CD4-positive, alpha-beta T cell treated with Interleukin-1 beta for 1 hour (primary cell): ENCODE measurements around the gene ZBTB7C.

ENCODE experiments used
- DNase-seq, 2 donors: peaks; one replicate each; pipeline ENCODE4 v3.0.0-alpha.2; 2020 to 2022

ZBTB7C gene

DNA sequence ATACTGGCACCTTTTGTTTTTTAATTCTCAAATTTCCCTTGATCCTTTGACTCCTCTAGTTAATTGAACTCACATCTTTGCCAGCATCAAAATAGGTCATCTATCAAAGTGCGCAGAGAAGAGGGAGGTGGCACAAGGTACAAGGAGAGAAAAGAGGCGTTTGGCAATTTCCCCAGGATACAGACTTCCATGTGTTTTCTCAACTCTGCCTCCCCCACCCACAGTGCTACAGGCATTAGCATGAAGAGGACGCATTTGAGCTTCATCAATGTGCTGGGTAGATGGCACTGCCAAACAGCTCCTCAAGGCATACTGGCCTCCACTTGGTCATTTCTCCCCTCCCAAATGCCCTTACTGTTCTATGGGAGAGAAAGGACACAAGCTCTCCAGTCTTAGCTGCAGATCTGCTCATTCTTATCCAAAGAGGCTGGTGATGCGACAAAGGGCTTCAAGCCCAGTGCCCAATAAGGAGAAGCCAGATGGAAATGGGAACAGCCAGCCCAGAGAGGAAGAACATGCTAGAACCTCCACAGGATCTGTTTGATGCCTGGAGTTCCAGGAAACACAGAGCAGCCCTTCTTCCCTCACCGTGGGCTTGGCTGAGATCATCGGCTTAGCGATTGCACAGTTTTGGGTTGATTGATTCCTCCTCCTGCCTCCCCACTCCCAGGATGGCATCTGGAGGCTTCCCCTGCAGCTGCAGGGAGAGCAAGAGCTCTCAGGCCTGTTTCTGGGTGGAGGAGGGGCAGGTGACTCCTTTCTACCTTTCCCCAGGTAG is 334.1 kb downstream of the ZBTB7C start:
- no peak for DNase-seq

DNA sequence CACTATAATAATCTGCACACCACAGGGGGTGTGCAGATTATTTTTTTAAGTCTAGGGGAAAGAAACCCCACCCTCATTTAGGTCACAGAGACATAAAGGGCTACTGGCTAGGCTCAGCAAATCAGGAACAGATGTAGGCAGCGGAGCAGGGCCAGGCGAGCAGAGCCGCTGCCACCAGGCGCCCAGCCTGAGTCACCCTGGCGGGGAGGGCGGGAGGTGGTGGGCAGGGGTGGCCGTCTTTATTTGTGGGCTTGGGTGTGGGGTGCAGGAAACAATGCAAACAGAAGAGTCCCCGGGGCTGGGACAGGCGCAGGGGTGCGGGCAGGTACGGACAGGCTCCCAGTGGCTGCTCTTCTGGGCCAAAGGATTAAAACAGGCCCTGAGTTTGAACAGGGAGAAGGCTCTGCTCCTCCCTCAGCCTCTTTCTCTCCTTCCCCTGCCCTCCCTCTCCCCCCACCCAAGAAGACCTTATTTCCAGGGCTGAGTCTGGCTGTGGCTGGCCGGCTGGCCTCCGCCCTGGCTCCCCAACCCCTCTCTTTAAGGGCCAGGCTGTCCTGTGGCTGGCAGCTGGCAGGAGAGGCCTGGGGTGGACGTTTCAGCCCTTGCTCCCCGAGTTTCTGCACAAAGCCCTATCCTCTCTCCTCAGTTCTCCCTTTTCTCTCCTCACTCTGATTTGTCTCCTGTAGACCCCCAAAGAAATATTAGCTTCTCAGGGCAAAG is 335.8 kb downstream of the ZBTB7C start:
- no peak for DNase-seq

DNA sequence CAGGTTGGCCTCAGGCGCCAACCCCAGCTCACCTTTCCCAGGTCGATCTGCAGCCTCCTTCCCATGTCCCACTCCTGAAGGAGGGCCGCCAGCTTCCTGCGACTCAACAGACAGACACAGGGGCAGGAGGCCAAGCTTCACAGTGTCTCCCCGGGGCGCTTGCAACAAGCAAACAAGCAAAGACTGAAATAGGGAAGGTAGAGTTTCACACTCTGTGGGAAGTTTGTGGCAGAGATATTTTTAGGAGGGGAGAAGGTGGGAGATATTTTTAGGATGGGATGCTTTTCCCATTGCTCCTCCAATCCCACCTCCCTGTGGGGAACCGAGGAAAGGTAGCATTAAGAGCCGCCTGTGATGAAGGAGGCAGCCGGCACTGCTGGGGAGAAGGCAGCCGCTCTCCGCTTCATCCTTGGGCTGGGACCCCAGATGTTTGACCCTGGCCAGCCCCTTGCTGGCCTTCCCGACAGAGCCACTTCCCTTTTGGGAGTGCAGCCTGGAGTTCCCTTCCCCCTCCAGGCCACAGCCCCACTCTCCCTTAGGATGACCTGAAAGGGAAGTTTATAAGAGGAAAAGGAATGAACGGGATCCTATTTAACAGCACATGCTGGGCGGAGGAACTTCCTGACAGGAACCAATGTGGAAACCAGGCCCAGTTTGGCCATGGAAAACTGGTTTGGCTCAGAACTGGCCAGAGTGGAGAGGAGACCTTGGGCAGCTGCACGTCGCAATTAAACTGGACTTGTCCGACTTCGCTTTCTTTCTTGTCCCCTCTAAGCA is 336.6 kb downstream of the ZBTB7C start:
- no peak for DNase-seq

DNA sequence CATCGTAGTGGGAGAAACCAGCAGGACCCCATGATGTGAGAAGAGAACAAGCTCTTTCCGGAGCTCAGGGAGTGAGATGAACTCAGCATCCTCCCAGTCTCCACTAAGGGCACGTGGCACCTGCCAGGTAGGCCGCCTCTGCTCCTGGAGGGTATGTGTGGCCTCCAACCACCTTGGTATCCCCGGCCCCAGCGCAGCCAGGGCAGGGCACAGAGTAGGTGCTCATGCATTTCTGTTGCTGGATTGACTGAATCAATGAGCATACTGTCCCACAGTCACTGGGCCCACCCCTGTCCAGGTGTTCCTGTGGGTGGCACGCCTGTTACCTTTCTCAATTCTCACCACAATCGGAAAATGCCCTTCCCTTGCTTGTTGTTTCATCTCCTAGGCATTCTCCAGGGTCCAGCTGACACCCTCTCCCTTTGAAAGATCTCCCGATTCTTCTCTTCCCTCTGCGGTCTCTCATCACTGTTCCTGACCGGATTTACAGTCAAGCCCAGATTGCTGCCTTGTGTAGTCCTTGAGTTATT is 340.2 kb downstream of the ZBTB7C start:
- no peak for DNase-seq

DNA sequence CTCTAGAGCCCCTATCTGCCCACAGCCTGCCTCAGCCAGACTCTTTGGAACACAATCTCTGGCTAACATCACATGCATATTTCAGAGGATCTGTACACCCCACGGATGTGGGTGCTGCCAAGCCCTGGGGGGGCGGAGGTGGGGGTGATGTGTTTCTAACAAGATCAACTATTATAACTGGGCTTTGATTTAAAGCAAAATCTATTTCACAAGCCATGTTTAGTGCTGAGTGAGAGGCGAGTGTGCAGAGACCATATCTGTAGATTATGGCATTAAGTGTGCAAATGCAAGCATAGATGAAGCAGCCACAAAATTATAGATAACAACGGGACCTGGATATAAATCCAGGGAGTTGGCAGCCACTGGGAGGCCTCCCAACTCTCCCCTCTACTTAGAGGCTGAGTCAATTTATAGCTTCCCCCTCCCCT is 342.9 kb downstream of the ZBTB7C start:
- no peak for DNase-seq

DNA sequence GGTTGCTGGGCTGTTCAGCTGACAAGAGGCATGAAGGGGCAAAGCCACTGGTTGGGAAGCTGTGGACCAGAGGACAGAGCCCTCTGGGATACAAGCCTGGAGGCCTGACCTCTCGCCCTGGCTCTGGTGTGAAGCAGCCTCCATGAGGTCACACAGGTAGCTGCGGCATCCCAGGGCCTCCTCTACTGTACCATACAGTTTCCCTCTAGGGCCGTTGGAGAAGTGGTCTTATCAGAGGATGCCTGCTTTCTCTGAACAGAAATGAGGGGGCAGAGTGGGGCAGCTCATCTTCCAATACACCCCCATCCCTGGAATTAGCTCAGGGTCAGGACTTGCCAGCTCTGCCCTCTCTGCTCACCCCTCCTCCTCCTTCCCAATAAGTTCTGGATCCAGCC is 343.6 kb downstream of the ZBTB7C start:
- DNase-seq: no peak

DNA sequence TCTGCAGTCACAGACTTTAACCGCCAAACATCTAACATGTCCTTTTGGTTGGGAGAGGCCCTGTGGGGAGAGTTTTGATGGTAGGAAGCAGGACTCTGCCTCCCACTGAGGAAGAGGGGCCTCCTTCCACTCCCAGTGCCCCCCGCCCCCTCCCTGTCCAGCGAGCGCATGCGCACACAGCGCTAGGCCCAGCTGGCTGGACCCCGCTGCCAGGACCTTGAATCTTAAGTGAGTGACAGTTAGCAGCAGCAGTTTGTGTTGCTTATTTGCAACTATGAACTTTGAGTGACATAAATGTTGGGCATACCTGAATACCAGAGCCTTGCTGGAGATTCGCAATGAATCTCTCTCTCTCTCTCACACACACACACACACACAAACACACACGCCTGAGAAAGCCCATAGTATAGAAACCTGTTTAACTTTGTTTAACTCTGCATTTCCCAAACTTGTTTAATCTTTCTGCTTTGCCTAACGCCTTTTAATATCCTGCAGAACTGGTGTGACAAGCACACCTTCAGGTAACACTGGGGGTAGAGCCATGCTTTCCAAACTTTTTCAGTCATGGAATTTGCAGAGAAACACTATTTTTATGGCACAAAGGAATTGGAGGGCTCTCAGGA is 344.1 kb downstream of the ZBTB7C start:
- no peak for DNase-seq

DNA sequence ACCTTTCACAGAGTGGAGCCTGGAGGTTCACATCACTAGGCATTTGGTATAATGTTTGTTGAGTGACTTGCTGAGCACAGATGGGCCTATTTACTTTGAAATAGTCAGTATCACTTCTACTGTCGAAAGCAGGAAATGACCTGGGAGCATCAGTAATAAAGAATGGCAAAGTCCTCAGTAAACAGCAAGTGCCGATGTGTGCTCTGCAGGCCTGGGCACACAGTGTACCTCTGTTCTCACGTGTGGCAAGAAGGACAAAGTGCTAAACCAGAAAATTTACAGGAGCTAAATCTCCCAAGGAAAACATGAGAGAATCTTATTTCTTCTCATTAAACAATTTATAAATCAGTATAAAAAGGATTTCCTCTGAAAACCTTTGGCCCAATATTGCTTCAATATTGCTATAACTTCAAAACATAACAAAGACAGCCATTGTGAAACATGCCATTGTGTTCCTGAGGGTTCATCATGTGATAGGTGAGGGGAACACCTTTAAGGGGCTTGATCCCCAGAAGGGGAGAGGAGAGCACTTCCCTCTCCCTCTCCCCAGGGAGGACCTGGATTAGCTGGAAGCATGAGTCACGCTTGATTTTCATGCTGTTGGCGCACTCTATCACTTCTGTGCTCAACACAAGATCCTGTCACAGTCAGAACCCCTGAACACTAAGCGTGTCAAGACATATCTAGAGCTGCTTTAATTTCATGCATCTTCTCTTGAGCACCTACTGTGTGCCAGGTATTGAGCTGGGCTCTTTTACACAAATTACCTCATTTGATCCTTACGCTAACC is 347.2 kb downstream of the ZBTB7C start:
- DNase-seq: no peak

DNA sequence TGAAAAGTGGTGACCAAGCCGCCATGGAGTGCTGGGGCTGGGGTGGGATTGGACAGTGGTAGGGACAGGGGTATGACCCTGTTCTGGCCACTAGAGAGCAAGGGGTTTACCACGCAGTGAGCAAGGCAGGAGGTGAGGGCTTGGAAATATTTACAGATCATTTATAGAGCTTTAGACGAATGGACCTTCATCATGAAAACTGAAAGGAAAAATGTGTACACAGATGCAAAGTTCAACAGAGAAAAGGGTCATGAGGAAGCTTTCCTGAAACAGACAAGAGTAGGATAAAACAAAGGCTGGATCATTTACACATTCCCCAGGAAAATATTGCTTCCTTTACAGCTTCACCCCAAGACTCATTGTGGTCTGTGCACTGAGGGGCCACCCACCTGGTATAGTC is 348.2 kb downstream of the ZBTB7C start:
- no peak for DNase-seq

DNA sequence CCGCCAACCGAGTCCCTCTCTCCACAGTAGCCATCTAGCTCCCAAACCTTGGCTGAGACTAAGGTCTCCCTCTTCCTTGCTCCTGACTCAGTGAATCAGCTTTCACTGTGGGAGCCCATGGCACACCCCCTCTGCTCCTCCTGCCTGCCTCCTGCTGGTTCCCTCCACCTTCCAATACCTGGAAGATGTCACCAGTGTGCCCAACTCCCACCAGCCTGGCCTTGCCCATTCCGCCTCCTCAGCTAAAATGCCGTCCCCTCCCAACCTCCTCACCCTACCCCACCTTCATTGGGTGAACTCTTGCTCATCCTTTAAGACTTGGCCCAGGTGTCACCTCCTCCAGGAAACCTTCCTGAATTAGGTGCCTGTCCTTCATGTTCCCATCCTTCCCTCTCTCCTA is 348.8 kb downstream of the ZBTB7C start:
- DNase-seq: no peak

DNA sequence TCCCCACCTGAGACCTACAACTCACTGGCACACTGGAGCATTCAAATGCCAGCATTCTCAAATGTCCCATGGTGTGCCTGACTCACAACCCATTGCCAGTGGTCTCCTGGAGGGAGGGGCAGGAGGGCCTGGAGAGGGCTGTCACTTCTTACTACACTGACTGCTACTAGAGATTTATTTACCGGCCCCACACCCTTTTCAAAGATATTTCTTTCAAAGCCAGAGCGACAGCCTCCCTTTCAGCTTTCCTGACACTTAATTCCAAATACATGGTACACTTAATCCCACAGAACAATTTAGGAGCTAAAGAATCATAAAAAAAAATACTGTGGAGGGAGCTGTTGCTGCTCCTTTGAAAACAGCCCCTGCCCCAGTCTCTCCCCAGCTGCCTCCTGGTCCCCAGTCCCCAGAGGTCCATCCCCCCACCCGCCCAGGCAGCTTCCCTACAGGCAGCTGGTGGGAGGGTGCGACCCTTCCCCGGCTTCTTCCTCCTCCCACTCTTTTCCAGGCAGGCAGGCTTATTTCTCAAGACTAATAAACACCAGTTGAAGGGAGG is 349.6 kb downstream of the ZBTB7C start:
- no peak for DNase-seq

DNA sequence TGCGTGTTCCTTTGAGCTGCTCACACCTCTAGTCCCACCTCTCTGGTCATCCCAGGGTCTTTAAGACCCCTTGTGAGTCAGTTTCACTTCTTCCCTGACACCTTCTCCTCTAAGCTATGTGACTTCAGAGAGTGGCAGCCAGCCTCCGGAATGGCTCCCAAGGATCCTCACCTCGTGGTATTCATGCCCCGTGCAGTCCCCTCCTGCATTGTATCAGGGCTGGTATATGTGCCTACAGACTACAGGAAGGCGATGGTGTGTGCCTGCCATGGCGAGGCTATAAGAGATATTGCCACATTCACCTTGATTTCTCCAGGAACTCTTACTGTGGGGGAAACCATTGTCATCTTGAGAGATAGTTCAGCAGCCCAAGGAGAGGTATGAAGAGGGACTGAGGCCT is 350.7 kb downstream of the ZBTB7C start:
- no peak for DNase-seq

DNA sequence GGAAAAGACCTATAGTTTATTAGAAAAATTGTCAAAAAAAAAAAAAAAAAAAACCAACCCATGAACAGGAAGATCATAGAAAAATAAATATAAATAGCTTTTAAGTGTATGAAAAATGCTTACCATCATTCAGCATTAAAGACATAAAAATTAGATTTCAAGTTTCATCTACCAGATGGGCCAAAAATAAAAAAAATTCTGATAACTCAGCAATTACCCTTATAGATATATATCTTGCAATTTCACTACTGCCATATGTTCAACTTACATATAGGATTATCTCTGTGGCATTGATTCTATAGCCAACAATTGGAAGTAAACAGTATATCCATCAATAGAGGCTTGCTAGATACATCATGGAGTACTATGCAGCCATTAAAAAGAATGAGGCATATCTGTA is 352.2 kb downstream of the ZBTB7C start:
- no peak for DNase-seq

DNA sequence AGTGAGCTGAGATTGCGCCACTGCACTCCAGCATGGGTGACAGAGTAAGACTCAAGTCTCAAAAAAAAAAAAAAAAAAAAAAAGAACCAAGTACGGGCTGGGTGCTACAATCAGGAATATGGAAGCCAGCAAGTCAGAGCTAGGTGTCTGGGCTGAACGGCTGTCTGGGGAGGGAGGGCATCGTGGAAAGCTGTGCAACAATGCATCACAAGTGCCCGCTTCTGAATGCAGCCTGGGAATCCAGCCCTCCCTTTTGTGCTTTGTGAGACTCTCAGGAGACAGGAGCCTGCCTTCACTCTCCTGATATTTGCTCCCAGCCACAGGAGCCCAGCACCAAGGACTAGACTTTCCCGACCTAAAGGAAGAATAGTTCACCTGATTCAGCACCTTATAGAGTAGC is 353.8 kb downstream of the ZBTB7C start:
- no peak for DNase-seq

DNA sequence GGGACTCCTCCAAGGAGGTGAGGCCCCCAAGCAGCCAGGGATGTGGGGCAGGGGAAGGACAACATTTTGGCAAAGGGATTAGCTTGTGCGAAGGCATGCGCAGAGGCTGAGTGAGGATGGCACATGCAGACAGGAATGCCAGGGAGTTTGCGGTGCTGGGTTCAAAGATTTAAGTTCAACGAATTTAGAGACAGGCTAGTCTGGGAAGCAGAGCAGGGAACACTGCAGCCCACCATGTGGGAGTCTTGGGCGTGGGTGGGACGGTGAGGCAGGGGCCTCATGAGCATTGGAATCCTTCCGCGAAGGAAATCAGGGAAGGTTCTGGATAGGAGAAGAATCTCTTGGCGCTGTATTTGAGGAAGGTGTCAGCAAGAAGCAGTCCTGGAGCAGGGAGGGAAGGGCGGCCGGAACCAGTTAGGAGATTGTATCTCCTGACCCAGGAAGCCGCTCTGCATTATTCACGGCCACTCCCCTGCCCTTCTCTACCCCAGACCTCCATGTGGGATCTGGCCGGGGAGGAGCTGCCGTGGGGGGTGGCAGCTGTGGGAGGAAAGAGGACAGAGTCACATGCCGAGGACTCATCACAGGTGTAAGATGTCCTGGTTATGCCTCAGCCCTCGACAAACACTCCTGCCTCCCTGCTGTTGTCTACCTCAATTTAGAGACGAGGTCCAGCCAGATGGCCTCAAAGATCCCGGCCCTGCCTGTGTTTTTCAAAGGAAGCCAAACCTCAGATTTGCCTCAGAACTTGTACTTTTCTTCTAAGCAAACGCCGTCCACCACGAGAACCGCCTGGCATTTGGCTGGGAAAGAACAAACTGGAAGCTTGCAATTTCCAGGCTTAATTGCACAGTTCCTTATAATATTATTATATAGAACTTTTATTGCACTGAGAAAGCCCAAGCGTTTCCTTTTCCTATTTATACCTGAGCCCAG is 355.0 kb downstream of the ZBTB7C start:
- DNase-seq: no peak

DNA sequence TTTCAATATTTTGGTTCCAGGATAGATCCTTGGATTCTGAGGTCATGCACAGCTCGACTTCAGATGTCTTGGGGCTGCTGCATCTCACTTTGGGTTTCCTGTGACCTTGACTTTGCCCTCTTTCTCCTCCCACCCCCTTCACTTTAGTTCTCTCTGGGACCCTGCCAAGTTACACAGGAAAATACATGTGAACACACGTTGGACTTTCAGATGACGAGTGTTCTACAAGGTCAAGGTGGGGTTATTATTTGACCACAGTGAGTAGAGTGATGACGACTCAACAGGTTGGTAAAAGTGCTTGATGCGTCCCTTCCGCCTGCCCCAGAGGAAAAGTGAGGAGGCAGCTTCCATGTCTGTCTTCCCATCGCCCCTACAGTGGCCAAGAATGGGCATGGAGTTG is 356.3 kb downstream of the ZBTB7C start:
- no peak for DNase-seq

DNA sequence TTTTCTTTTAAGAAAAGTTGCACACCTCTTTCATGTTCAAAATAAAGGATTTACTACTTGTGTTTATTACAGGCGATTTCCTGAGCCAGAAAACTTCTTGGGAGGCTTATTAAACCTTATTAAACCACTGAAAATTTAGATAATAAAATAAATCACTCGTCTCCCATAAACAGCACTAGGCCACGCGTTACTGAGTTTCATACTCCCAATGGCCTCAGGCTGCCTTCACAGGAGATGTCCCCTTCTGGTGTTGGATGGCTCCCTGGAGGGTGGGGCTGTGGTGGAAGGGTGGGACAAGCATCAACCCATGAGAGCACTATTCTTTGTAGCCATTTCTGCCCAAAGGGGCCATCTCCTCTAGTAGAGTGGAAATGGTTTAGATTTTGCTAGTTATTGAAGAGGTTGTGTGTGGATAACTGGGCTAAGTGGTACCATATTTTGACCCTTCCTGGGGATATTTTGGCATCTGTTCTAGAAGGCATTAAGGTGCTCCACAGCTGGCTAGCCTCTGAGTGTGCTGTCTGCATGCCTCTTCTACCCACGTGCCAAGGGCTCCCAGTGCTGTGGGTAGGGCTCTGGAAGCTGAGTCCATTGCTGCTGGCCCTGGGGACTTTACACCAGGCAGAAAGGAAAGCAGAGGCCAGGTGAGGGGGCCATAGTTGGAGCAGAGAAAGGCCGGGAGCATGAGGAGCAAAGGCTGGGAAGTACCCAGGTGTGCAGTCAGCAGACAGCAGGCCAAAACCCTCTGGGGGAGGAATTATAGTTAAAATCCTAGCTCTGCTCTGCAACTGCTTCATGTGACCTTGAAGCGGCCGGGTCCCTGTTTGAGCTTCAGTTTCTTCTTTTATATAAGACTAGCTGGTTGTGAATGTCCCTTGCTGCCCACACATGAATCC is 357.0 kb downstream of the ZBTB7C start:
- no peak for DNase-seq

DNA sequence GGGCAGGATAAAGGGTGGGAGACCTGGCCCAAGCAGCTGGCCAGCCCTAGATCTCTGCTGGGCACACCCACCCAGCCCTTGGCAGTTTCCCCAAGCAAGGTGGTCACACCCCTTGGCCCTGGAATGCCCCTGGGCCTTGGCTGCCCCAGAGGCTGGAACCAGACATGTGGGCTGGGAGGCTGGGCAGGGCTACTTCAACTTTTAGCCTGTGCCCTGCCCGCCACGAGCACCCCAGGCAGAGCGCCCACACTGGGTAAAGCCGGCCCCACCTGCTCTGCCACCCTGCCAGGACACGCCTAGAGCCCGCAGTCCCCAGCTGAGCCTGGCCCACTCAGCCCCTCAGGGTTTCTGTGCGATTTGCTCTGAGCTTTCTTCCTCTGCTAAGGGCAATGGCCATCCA is 359.0 kb downstream of the ZBTB7C start:
- DNase-seq: no peak

DNA sequence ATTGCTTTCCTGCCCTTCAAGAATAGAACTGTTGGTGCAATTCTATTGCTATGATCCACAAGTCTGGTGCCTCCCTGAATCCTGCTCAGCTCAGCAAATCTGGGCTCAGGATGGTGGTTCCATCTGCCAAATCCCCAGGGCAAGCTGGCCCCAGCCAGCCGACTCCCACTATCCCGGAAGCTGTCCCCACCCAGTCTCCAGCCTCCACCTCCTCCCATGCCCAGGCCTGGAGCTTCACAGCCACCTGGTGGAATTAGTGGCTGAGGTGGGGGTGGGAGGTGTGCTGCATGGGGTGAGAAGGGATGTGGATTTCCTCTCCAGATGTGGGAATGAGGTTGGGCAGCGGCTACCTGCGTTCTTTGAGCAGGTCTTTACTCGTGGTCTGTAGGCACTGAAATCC is 359.4 kb downstream of the ZBTB7C start:
- DNase-seq: no peak

DNA sequence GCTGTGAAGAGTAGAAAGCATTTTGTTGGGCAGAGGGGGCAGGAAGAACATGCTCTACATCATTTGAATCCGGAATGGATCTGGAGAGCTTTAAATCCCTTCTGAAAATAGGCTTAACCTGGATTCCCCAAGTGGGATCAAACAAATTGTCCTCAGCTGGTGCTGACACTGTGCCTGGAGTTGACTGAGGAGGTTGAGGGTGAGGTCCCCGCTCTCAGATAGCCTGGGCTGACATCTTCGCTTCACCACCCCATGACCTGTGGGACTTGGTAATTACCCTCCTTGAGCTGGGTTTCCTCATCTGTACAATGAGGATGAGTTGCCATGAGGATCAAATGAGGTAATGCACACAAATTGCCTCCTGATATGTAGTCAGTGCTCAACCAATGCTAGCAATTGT is 360.9 kb downstream of the ZBTB7C start:
- no peak for DNase-seq
